Measurements from ENCODE around the gene G3BP1. TPM values are rescaled to one million over a fixed set of nuclear protein-coding genes. Genes with fewer than 3 reads are reported as not detected.

Gene G3BP1
- total and polyA plus RNA-seq, 2 of the 13 experiments (the other 11 are each of a cell fraction or from before 2014, with no cell fraction given), result 36.7 to 320 TPM

- no peak for TF ChIP-seq ZBTB40 (IDR thresholded peaks at IDR 0.05)
- no peak for TF ChIP-seq ZBTB40 (CRISPR knock-in tag; IDR thresholded peaks at IDR 0.05)
- TF ChIP-seq ZNF136 (CRISPR knock-in tag; IDR thresholded peaks at IDR 0.05; ENCODE audit: low read depth), result no peak
- TF ChIP-seq CBFB (CRISPR knock-in tag; IDR thresholded peaks at IDR 0.05), result no peak
- no peak for TF ChIP-seq ZNF367 (CRISPR knock-in tag; IDR thresholded peaks at IDR 0.05; ENCODE audit: borderline replicate concordance)
- peak; percentile 82; the same call in 1 of the 2 replicates for TF ChIP-seq MIER3 (CRISPR knock-in tag; IDR thresholded peaks at IDR 0.05; ENCODE audit: borderline replicate concordance)
- TF ChIP-seq DNMT3B (CRISPR knock-in tag; conservative IDR thresholded peaks at IDR 0.05), result no peak
- peak; percentile 84 for TF ChIP-seq SOX13 (IDR thresholded peaks at IDR 0.05)
- peak in 1 of 2 experiments; percentile 96; a peak in 2 of 4 replicates for TF ChIP-seq SOX13 (CRISPR knock-in tag; conservative IDR thresholded peaks at IDR 0.05 in 1 of 2, IDR thresholded peaks at IDR 0.05 in 1 of 2)
- peak; percentile 16 for TF ChIP-seq YY1 (IDR thresholded peaks at IDR 0.05; ENCODE audit: insufficient read depth, insufficient replicate concordance, low read depth, low read length)
- peak; percentile 69 for TF ChIP-seq ZEB1 (IDR thresholded peaks at IDR 0.05; ENCODE audit: insufficient replicate concordance, low read depth)
- TF ChIP-seq ZSCAN29 (CRISPR knock-in tag; conservative IDR thresholded peaks at IDR 0.05), result 0 out of 2 replicates have a peak, but pooled peaks have one; percentile 43
- TF ChIP-seq REPIN1 (CRISPR knock-in tag; IDR thresholded peaks at IDR 0.05; ENCODE audit: borderline replicate concordance, low read depth), result 0 out of 2 replicates have a peak, but pooled peaks have one; percentile 36
- no peak for TF ChIP-seq CCAR2 (optimal IDR thresholded peaks at IDR 0.05; ENCODE audit: low read depth, low read length)
- peak; percentile 67 for TF ChIP-seq PHF21A (CRISPR knock-in tag; IDR thresholded peaks at IDR 0.05)
- no peak for TF ChIP-seq ZNF530 (CRISPR knock-in tag; IDR thresholded peaks at IDR 0.05; ENCODE audit: low read depth)
- TF ChIP-seq TARDBP (CRISPR knock-in tag; IDR thresholded peaks at IDR 0.05), result peak; percentile 68; the same call in 1 of the 2 replicates
- TF ChIP-seq NR2F6 (IDR thresholded peaks at IDR 0.05), result peak; percentile 89
- peak; percentile 84 for TF ChIP-seq NR2F6 (CRISPR knock-in tag; IDR thresholded peaks at IDR 0.05)
- no peak for TF ChIP-seq ZNF496 (CRISPR knock-in tag; IDR thresholded peaks at IDR 0.05; ENCODE audit: insufficient replicate concordance)
- TF ChIP-seq RELA (CRISPR knock-in tag; IDR thresholded peaks at IDR 0.05), result no peak
- TF ChIP-seq NR2F1 (CRISPR knock-in tag; IDR thresholded peaks at IDR 0.05), result peak; percentile 73 to 87; a peak in 3 of 4 replicates
- peak; percentile 66 for TF ChIP-seq CEBPG (CRISPR knock-in tag; IDR thresholded peaks at IDR 0.05)
- TF ChIP-seq MXI1 (IDR thresholded peaks at IDR 0.05; ENCODE audit: borderline replicate concordance, low read depth, low read length), result 0 out of 3 replicates have a peak, but pooled peaks have one; percentile 23
Measured at GRCh38 chr5:151819830-151820229, 48.1 kb downstream of the G3BP1 start (continued).

Measured in HepG2 (cell line).